Measurements from ENCODE around the gene ALPK3.

ALPK3 gene

GRCh38 chr15:84828086-84828908, 11.1 kb downstream of the ALPK3 start:
- TF ChIP-seq, protein P1, sequence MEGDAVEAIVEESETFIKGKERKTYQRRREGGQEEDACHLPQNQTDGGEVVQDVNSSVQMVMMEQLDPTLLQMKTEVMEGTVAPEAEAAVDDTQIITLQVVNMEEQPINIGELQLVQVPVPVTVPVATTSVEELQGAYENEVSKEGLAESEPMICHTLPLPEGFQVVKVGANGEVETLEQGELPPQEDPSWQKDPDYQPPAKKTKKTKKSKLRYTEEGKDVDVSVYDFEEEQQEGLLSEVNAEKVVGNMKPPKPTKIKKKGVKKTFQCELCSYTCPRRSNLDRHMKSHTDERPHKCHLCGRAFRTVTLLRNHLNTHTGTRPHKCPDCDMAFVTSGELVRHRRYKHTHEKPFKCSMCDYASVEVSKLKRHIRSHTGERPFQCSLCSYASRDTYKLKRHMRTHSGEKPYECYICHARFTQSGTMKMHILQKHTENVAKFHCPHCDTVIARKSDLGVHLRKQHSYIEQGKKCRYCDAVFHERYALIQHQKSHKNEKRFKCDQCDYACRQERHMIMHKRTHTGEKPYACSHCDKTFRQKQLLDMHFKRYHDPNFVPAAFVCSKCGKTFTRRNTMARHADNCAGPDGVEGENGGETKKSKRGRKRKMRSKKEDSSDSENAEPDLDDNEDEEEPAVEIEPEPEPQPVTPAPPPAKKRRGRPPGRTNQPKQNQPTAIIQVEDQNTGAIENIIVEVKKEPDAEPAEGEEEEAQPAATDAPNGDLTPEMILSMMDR (IDR thresholded peaks at IDR 0.05; ENCODE audit: control insufficient read depth, extremely low read depth, insufficient read depth) = no peak
- DNase-seq (ENCODE audit: low read depth) = no peak
- H3K4me3 ChIP-seq (ENCODE audit: low read depth, low read length) = no peak overlapping the region

GRCh38 chr15:84829428-84829827, 12.3 kb downstream of the ALPK3 start:
- no peak for DNase-seq (ENCODE audit: low read depth)
- no peak overlapping the region for H3K4me3 ChIP-seq (ENCODE audit: low read depth, low read length)
- TF ChIP-seq, protein P1 (IDR thresholded peaks at IDR 0.05; ENCODE audit: control insufficient read depth, extremely low read depth, insufficient read depth) = no peak

GRCh38 chr15:84830036-84830435, 12.9 kb downstream of the ALPK3 start:
- no peak overlapping the region for H3K4me3 ChIP-seq (ENCODE audit: low read depth, low read length)
- no peak for DNase-seq (ENCODE audit: low read depth)
- TF ChIP-seq, protein P1 (IDR thresholded peaks at IDR 0.05; ENCODE audit: control insufficient read depth, extremely low read depth, insufficient read depth) = no peak

DNA sequence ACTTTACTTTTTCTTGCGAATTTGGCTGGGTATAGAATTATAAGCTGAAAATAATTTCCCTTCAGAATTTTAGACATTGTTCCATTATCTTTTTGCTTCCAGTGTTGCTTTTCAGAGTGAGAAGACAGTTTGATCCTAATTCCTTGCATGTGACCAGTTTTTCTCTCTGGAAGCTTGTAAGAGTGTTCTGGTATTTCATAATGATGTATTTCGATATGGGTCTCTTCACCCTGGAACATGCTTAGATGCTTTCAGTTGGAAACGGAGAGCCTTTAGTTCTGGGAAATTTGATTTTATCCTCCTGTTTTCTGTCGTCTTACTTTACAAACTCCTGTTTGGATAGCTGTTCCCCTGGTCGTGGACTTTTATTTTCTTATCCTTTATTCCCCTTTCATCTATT, 13.9 kb downstream of the ALPK3 start:
- H3K4me3 ChIP-seq (ENCODE audit: low read depth, low read length) = no peak overlapping the region
- TF ChIP-seq, protein P1 (IDR thresholded peaks at IDR 0.05; ENCODE audit: control insufficient read depth, extremely low read depth, insufficient read depth) = no peak
- DNase-seq (ENCODE audit: low read depth) = no peak

DNA sequence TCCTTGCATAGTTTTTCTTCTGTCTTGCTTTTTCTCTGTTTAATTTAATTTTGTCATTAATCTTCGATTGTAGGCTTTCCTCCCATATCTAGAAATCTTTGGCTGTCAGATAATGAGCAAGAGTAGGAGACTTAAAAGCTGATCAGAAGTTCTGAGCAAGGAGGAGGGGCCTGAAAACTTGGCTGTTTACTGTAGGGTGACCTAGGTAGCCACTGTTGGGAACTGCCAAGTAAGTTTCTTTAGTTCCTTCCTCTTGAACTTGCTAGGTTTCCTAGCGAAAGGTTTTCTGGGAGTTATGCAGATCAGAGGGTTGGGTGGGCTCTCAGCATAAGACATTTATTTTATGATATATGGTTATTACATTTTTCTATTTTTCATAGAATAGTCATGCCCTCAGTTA, 14.5 kb downstream of the ALPK3 start:
- H3K4me3 ChIP-seq (ENCODE audit: low read depth, low read length) = no peak overlapping the region
- no peak for DNase-seq (ENCODE audit: low read depth)
- TF ChIP-seq, protein P1 (IDR thresholded peaks at IDR 0.05; ENCODE audit: control insufficient read depth, extremely low read depth, insufficient read depth) = no peak

GRCh38 chr15:84832448-84833040, 15.4 kb downstream of the ALPK3 start:
- TF ChIP-seq, protein P1 (IDR thresholded peaks at IDR 0.05; ENCODE audit: control insufficient read depth, extremely low read depth, insufficient read depth) = no peak
- H3K4me3 ChIP-seq (ENCODE audit: low read depth, low read length) = no peak overlapping the region
- no peak for DNase-seq (ENCODE audit: low read depth)

All from LNCaP clone FGC (cell line).